DOHH2 (cell line): ENCODE results near the gene SAC3D1.

Source experiments
- H3F3A ChIP-seq: fragments of 200-600 bp; sonication (generic), shearing (Covaris generic); 2 replicates; pipeline ENCODE4 v1.6.0; 2016; ENCODE audit warnings: antibody characterized with exemption, mild to moderate bottlenecking; ENCODE audit not compliant: control insufficient read depth, insufficient read depth
- H3K27ac ChIP-seq: fragments of 200-600 bp; sonication (generic); 2 replicates; pipeline ENCODE4 v1.5.1; 2014; ENCODE audit warnings: low read depth, mild to moderate bottlenecking, low read length, moderate library complexity
- H3K27me3 ChIP-seq: fragments of 200-600 bp; sonication (generic); 2 replicates; pipeline ENCODE4 v1.6.1; 2014; ENCODE audit warnings: mild to moderate bottlenecking, low read length, mixed read lengths; ENCODE audit not compliant: control insufficient read depth
- H3K36me3 ChIP-seq: fragments of 200-600 bp; sonication (generic); 2 replicates; pipeline ENCODE4 v1.6.1; 2014; ENCODE audit warnings: mild to moderate bottlenecking, low read length, moderate library complexity, mixed read lengths; ENCODE audit not compliant: control insufficient read depth
- H3K4me1 ChIP-seq: fragments of 200-600 bp; sonication (generic); 2 replicates; pipeline ENCODE4 v1.6.1; 2014; ENCODE audit warnings: mild to moderate bottlenecking, low read length, mixed read lengths; ENCODE audit not compliant: control insufficient read depth
- H3K4me2 ChIP-seq: fragments of 200-600 bp; sonication (generic); 2 replicates; pipeline ENCODE4 v1.6.0; 2014; ENCODE audit warnings: mild to moderate bottlenecking, low read length, moderate library complexity
- H3K4me3 ChIP-seq: fragments of 200-600 bp; sonication (generic); 2 replicates; pipeline ENCODE4 v1.5.1; 2014; ENCODE audit warnings: mild to moderate bottlenecking, low read length, mixed read lengths
- H3K79me2 ChIP-seq: fragments of 200-600 bp; sonication (generic); 2 replicates; pipeline ENCODE4 v1.6.1; 2014; ENCODE audit warnings: mild to moderate bottlenecking, low read length, mixed read lengths; ENCODE audit not compliant: control insufficient read depth
- H3K9me2 ChIP-seq: fragments of 200-600 bp; sonication (generic); replicated peaks from 2 replicates; pipeline ENCODE4 v1.6.1; 2014; ENCODE audit warnings: mild to moderate bottlenecking, low read length, mixed read lengths; ENCODE audit not compliant: control insufficient read depth
- H3K9me3 ChIP-seq: fragments of 200-600 bp; sonication (generic); 2 replicates; pipeline ENCODE4 v1.6.1; 2014; ENCODE audit warnings: antibody characterized with exemption, low read length, mixed read lengths; ENCODE audit not compliant: control insufficient read depth, insufficient read depth
- H4K20me1 ChIP-seq: fragments of 200-600 bp; sonication (generic); 2 replicates; pipeline ENCODE4 v1.6.0; 2014; ENCODE audit warnings: low read depth, mild to moderate bottlenecking, antibody characterized with exemption, low read length, moderate library complexity; ENCODE audit not compliant: control insufficient read depth, insufficient read depth
- EZH2phosphoT487 ChIP-seq: fragments of 200-600 bp; sonication (generic); IDR thresholded peaks from 2 replicates; pipeline ENCODE4 v1.6.1; 2017; ENCODE audit warnings: borderline replicate concordance, mild to moderate bottlenecking, antibody characterized with exemption, low read length, moderate library complexity, mixed read lengths
- TF ChIP-seq, protein P1 (sequence below): fragments of 200-600 bp; sonication (generic); IDR thresholded peaks from one replicate; pipeline ENCODE4 v1.5.1; 2014; ENCODE audit warnings: antibody characterized with exemption, mild to moderate bottlenecking, low read depth, low read length; ENCODE audit not compliant: poor library complexity, severe bottlenecking

The SAC3D1 gene

GRCh38 chr11:65065851-65066250 lies 24.8 kb downstream of the SAC3D1 start:
- H3K4me2 ChIP-seq, result no peak overlapping the region
- no peaks in the 10 kb centered on the region for H3K36me3 ChIP-seq
- H4K20me1 ChIP-seq, result no peaks in the 10 kb centered on the region
- no peaks in the 10 kb centered on the region for H3K9me3 ChIP-seq
- no peak overlapping the region for H3K4me3 ChIP-seq
- H3K4me1 ChIP-seq, result peaks cover 8% of the 10 kb centered on the region
- H3K79me2 ChIP-seq, result no peaks in the 10 kb centered on the region
- H3K27me3 ChIP-seq, result no peaks in the 10 kb centered on the region
- TF ChIP-seq, protein P1, sequence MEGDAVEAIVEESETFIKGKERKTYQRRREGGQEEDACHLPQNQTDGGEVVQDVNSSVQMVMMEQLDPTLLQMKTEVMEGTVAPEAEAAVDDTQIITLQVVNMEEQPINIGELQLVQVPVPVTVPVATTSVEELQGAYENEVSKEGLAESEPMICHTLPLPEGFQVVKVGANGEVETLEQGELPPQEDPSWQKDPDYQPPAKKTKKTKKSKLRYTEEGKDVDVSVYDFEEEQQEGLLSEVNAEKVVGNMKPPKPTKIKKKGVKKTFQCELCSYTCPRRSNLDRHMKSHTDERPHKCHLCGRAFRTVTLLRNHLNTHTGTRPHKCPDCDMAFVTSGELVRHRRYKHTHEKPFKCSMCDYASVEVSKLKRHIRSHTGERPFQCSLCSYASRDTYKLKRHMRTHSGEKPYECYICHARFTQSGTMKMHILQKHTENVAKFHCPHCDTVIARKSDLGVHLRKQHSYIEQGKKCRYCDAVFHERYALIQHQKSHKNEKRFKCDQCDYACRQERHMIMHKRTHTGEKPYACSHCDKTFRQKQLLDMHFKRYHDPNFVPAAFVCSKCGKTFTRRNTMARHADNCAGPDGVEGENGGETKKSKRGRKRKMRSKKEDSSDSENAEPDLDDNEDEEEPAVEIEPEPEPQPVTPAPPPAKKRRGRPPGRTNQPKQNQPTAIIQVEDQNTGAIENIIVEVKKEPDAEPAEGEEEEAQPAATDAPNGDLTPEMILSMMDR, result no peak
- TF ChIP-seq EZH2phosphoT487, result no peak
- H3F3A ChIP-seq, result no peaks in the 10 kb centered on the region
- no peak overlapping the region for H3K27ac ChIP-seq
- no peaks in the 10 kb centered on the region for H3K9me2 ChIP-seq

- H3K4me2 ChIP-seq, result no peak overlapping the region
- H3K9me3 ChIP-seq, result no peaks in the 10 kb centered on the region
- H3K27ac ChIP-seq, result no peak overlapping the region
- H3K36me3 ChIP-seq, result no peaks in the 10 kb centered on the region
- TF ChIP-seq, protein P1, result no peak
- H3K79me2 ChIP-seq, result no peaks in the 10 kb centered on the region
- no peaks in the 10 kb centered on the region for H4K20me1 ChIP-seq
- no peaks in the 10 kb centered on the region for H3F3A ChIP-seq
- no peaks in the 10 kb centered on the region for H3K27me3 ChIP-seq
- peaks cover 4% of the 10 kb centered on the region for H3K4me1 ChIP-seq
- H3K9me2 ChIP-seq, result no peaks in the 10 kb centered on the region
- no peak overlapping the region for H3K4me3 ChIP-seq
Measured at GRCh38 chr11:65066315-65066714, 25.3 kb downstream of the SAC3D1 start.

DNA sequence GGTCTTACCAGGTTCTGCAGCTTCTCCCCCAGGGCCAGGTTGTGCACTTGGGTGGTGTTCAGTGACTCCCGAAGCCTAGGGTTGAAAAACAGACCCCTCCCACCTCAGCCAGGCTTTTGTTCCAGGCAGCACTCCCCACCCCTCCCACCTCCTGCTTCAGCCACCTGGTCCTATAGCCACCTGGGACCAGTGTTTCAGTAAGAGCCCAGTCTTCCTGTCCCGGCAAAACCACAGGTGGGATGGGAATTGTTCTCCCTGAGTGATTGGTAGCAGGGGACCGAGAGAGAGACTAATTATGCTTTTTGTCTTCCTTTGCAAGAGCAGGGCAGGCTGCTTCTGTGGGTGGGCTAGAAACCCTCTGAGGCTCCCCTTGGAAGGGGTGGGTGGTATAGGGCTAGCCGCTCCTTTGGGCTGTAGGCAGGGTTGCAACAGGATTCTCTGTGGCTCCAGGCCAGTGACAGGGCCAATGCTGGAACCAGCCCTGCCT lies 25.8 kb downstream of the SAC3D1 start:
- Histone ChIP-seq H3K27ac (no peak overlapping the region), H3F3A (no peaks in the 10 kb centered on the region)
- TF ChIP-seq, protein P1, result no peak
- no peak for TF ChIP-seq EZH2phosphoT487

DNA sequence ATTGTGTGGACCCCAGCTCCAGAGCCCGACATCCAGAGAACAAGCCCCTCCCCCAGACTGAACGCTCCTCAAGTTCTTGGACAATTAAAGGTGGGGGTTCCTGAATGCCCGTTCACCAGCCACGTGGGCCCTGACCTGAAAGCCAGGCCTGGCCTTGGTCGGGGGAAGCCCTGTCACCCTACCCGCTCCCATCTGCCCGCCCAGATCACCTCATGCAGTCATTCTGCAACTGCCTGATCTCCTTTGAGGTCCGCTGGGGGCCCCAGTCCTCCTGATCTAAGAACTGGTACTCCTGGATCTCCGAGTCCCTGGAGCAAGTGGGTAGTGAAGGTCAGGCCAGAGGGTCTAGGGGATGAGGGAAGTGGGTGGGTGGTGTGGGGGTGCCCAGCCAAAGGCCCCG lies 26.4 kb downstream of the SAC3D1 start:
- no peaks in the 10 kb centered on the region for H3K9me2 ChIP-seq
- H3F3A ChIP-seq, result no peaks in the 10 kb centered on the region
- no peaks in the 10 kb centered on the region for H3K9me3 ChIP-seq
- H3K4me2 ChIP-seq, result no peak overlapping the region
- no peaks in the 10 kb centered on the region for H4K20me1 ChIP-seq
- H3K4me1 ChIP-seq, result peaks cover 11% of the 10 kb centered on the region
- no peaks in the 10 kb centered on the region for H3K36me3 ChIP-seq
- TF ChIP-seq, protein P1, result no peak
- TF ChIP-seq EZH2phosphoT487, result no peak
- no peaks in the 10 kb centered on the region for H3K79me2 ChIP-seq
- no peak overlapping the region for H3K4me3 ChIP-seq
- H3K27ac ChIP-seq, result no peak overlapping the region
- no peaks in the 10 kb centered on the region for H3K27me3 ChIP-seq

More for the DNA sequence above, 25.8 kb downstream of the SAC3D1 start:
- Histone ChIP-seq H3K4me1 (peaks cover 5% of the 10 kb centered on the region), H3K4me2 (no peak overlapping the region), H3K27me3 (no peaks in the 10 kb centered on the region), H3K9me2 (no peaks in the 10 kb centered on the region), H4K20me1 (no peaks in the 10 kb centered on the region), H3K79me2 (no peaks in the 10 kb centered on the region), H3K36me3 (no peaks in the 10 kb centered on the region), H3K9me3 (no peaks in the 10 kb centered on the region), H3K4me3 (no peak overlapping the region)
